H9 (cell line): ENCODE results near the gene RFTN2. TPM values are rescaled to one million over a fixed set of nuclear protein-coding genes. Genes with fewer than 3 reads are reported as not detected.
A peak's percentile ranks its signal among the peaks of the same experiment; 100 is the strongest.

Experiments
- DNase-seq: peaks from one replicate; pipeline ENCODE4 v3.0.0-alpha.2; 2017
- H2AFZ ChIP-seq: one replicate; pipeline ENCODE4 v1.6.1; 2013; ENCODE audit warnings: mild to moderate bottlenecking, low read length, control low read depth, moderate library complexity
- H2AK5ac ChIP-seq: 2 replicates; pipeline ENCODE4 v1.6.1; 2013; ENCODE audit warnings: low read length, control low read depth, mixed read lengths; ENCODE audit not compliant: insufficient read length
- H2BK120ac ChIP-seq: one replicate; pipeline ENCODE4 v1.6.1; 2013; ENCODE audit warnings: low read depth, mild to moderate bottlenecking, low read length, control low read depth, inconsistent platforms; ENCODE audit not compliant: poor library complexity, severe bottlenecking
- H2BK12ac ChIP-seq: 2 replicates; pipeline ENCODE4 v1.6.1; 2013; ENCODE audit warnings: low read length, control low read depth, mixed read lengths, low read depth; ENCODE audit not compliant: insufficient read length
- H2BK15ac ChIP-seq: 2 replicates; pipeline ENCODE4 v1.6.1; 2013; ENCODE audit warnings: low read depth, low read length, control low read depth
- H2BK20ac ChIP-seq: one replicate; pipeline ENCODE4 v1.6.1; 2013; ENCODE audit warnings: low read depth, mild to moderate bottlenecking, low read length, control low read depth, inconsistent platforms; ENCODE audit not compliant: poor library complexity, severe bottlenecking
- H2BK5ac ChIP-seq: 2 replicates; pipeline ENCODE4 v1.6.1; 2013; ENCODE audit warnings: low read length, control low read depth, mixed read lengths; ENCODE audit not compliant: insufficient read length
- H3K14ac ChIP-seq: 2 replicates; pipeline ENCODE4 v1.6.1; 2013; ENCODE audit warnings: low read length, control low read depth; ENCODE audit not compliant: insufficient read depth
- H3K18ac ChIP-seq: 2 replicates; pipeline ENCODE4 v1.6.1; 2013; ENCODE audit warnings: low read depth, mild to moderate bottlenecking, mixed read lengths, low read length, control low read depth; ENCODE audit not compliant: insufficient read length
- H3K23ac ChIP-seq: 2 replicates; pipeline ENCODE4 v1.6.1; 2013; ENCODE audit warnings: low read length, control low read depth, mixed read lengths, low read depth; ENCODE audit not compliant: insufficient read length
- H3K23me2 ChIP-seq: 2 replicates; pipeline ENCODE4 v1.6.1; 2013; ENCODE audit warnings: low read depth, mild to moderate bottlenecking, mixed read lengths, low read length, control low read depth; ENCODE audit not compliant: insufficient read length, poor library complexity, severe bottlenecking
- H3K27ac ChIP-seq: 2 replicates; pipeline ENCODE4 v1.5.1; 2013; ENCODE audit warnings: low read length, control low read depth, mixed read lengths, low read depth; ENCODE audit not compliant: insufficient read length
- H3K27me3 ChIP-seq: 2 replicates; pipeline ENCODE4 v1.6.1; 2013; ENCODE audit warnings: low read length, control low read depth, inconsistent platforms; ENCODE audit not compliant: insufficient read depth
- H3K4ac ChIP-seq: 2 replicates; pipeline ENCODE4 v1.6.1; 2013; ENCODE audit warnings: low read depth, mild to moderate bottlenecking, control low read depth, inconsistent platforms, low read length, moderate library complexity
- H3K4me1 ChIP-seq: 2 replicates; pipeline ENCODE4 v1.6.1; 2013; ENCODE audit warnings: low read length, control low read depth, inconsistent platforms; ENCODE audit not compliant: insufficient read depth
- H3K4me2 ChIP-seq: 2 replicates; pipeline ENCODE4 v1.6.1; 2013; ENCODE audit warnings: low read length, control low read depth, mixed read lengths; ENCODE audit not compliant: insufficient read length, insufficient read depth
- H3K56ac ChIP-seq: 2 replicates; pipeline ENCODE4 v1.6.1; 2013; ENCODE audit warnings: low read depth, mild to moderate bottlenecking, mixed read lengths, low read length, control low read depth; ENCODE audit not compliant: insufficient read length
- H3K79me1 ChIP-seq: 2 replicates; pipeline ENCODE4 v1.6.1; 2013; ENCODE audit warnings: low read depth, mild to moderate bottlenecking, moderate library complexity, low read length, control low read depth, inconsistent platforms; ENCODE audit not compliant: insufficient read depth, poor library complexity, severe bottlenecking
- H3K79me2 ChIP-seq: 2 replicates; pipeline ENCODE4 v1.6.1; 2013; ENCODE audit warnings: low read length, control low read depth, inconsistent platforms; ENCODE audit not compliant: insufficient read depth
- H3K9ac ChIP-seq: 2 replicates; pipeline ENCODE4 v1.6.1; 2013; ENCODE audit warnings: low read length, control low read depth, mixed read lengths; ENCODE audit not compliant: insufficient read length; ENCODE audit errors: extremely low read depth
- H3K9me3 ChIP-seq: one replicate; pipeline ENCODE4 v1.6.1; 2013; ENCODE audit warnings: low read depth, low read length, inconsistent platforms; ENCODE audit not compliant: control insufficient read depth
- H3T11ph ChIP-seq: one replicate; pipeline ENCODE4 v1.6.1; 2013; ENCODE audit warnings: mild to moderate bottlenecking, low read length, control low read depth, inconsistent platforms
- H4K20me1 ChIP-seq: one replicate; pipeline ENCODE4 v1.6.1; 2013; ENCODE audit not compliant: control insufficient read depth, insufficient read length, insufficient read depth
- H4K5ac ChIP-seq: 2 replicates; pipeline ENCODE4 v1.6.1; 2013; ENCODE audit warnings: low read depth, mild to moderate bottlenecking, mixed read lengths, low read length, control low read depth; ENCODE audit not compliant: insufficient read length
- H4K8ac ChIP-seq: replicated peaks from 2 replicates; pipeline ENCODE4 v1.6.1; 2013; ENCODE audit warnings: low read length, control low read depth, mixed read lengths, low read depth; ENCODE audit not compliant: insufficient read length
- H4K91ac ChIP-seq: 2 replicates; pipeline ENCODE4 v1.6.1; 2013; ENCODE audit warnings: low read depth, mild to moderate bottlenecking, moderate library complexity, mixed read lengths, low read length, control low read depth; ENCODE audit not compliant: insufficient read length
- H3K27ac Mint-ChIP-seq, 3 experiments: 2 replicates in 2 of 3; 3 replicates in 1 of 3; pipeline ENCODE4 v1.8.0; 2020 to 2021; ENCODE audit warnings: mixed read lengths in 3 of 3, mild to moderate bottlenecking in 1 of 3, moderate library complexity in 1 of 3
- H3K27me3 Mint-ChIP-seq: 2 replicates; pipeline ENCODE4 v1.8.0; 2021; ENCODE audit warnings: low read depth, mild to moderate bottlenecking, moderate library complexity, mixed read lengths
- H3K36me3 Mint-ChIP-seq, 3 experiments: 2 replicates in 2 of 3; 3 replicates in 1 of 3; pipeline ENCODE4 v1.8.0; 2020 to 2021; ENCODE audit warnings: low read depth in 3 of 3, mixed read lengths in 3 of 3; ENCODE audit not compliant: insufficient read depth in 1 of 3
- H3K4me1 Mint-ChIP-seq, 2 experiments: 2 replicates each; pipeline ENCODE4 v1.8.0; 2020; ENCODE audit warnings: mixed read lengths in 2 of 2
- H3K4me3 Mint-ChIP-seq, 2 experiments: 2 replicates in 1 of 2; 3 replicates in 1 of 2; pipeline ENCODE4 v1.8.0; 2020 to 2021; ENCODE audit warnings: mild to moderate bottlenecking in 2 of 2, mixed read lengths in 2 of 2, moderate library complexity in 1 of 2
- H3K9me3 Mint-ChIP-seq, 2 experiments: 2 replicates in 1 of 2; 3 replicates in 1 of 2; pipeline ENCODE4 v1.8.0; 2020; ENCODE audit warnings: mild to moderate bottlenecking in 2 of 2, mixed read lengths in 2 of 2, moderate library complexity in 1 of 2
- WGBS: extraction: QIAGEN DNeasy Blood & Tissue Kit; methylation state at CpG from one replicate; pipeline ENCODE4 v1.1.7; 2013; ENCODE audit warnings: missing lambda C conversion rate, low lambda C conversion rate, mixed read lengths; ENCODE audit not compliant: insufficient read length; ENCODE audit errors: extremely low coverage; 5-methylcytosine and 5-hydroxymethylcytosine counted together
- total RNA-seq: library from RNA; stranded (reverse); gene quantifications from 2 replicates; pipeline ENCODE4 v1.2.1, GENCODE V29; 2021
- TF ChIP-seq, protein P1 (sequence below): fragments of 200-600 bp; sonication (generic); conservative IDR thresholded peaks from 3 replicates; pipeline ENCODE4 v1.8.0; 2021; ENCODE audit warnings: antibody characterized with exemption, mild to moderate bottlenecking

The RFTN2 gene
- total RNA-seq, 1 experiment from 2014 or later, result 0.28 TPM

DNA sequence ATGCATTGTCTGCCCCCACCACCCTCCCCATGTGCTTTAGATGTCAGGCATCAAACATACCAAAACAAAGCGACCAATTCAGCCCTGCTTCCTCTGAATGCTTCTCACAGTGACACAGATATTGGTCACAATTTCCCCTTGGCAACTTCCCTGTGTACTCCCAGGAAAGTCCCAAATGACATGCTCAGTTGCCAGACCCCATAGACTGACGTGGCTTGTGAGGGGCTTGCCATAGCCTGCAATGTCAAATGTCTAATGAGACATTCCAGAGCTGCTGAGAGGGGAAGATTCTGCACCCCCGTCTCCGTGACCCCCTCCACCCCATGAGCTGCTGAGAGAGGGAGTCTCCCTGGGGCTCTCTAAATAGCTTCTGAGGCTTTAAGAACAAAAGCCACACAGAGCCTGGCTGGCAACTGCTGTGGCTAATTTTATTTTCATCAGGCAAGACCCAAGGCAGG, 47.3 kb downstream of the RFTN2 start:
- Histone ChIP-seq H4K20me1 (no peaks in the 10 kb centered on the region), H3K4me1 (no peaks in the 10 kb centered on the region; the same call in 1 of the 2 replicates), H3K4ac (no peak overlapping the region), H3K9me3 (no peaks in the 10 kb centered on the region), H2AK5ac (no peak overlapping the region), H3K79me1 (no peaks in the 10 kb centered on the region), H2BK15ac (no peak overlapping the region; the same call in 1 of the 2 replicates), H3K14ac (no peak overlapping the region), H2BK5ac (no peak overlapping the region), H3K4me2 (no peak overlapping the region), H3K79me2 (no peaks in the 10 kb centered on the region), H2AFZ (no peak overlapping the region), H3K23ac (no peak overlapping the region), H2BK12ac (no peak overlapping the region), H3K27ac (no peak overlapping the region), H2BK120ac (no peak overlapping the region), H3K23me2 (no peaks in the 10 kb centered on the region), H2BK20ac (no peak overlapping the region), H4K5ac (no peak overlapping the region), H3K27me3 (no peaks in the 10 kb centered on the region), H3K56ac (no peak overlapping the region), H3K18ac (no peak overlapping the region), H4K8ac (no peak overlapping the region), H4K91ac (no peak overlapping the region), H3K9ac (no peak overlapping the region), H3T11ph (no peak overlapping the region)
- H3K27ac Mint-ChIP-seq, result peak overlapping the region; percentile 28 to 85 (median 66); a peak in 4 of 7 replicates
- H3K4me1 Mint-ChIP-seq, result peaks cover 19 to 20% of the 10 kb centered on the region in 2 experiments
- H3K9me3 Mint-ChIP-seq, result peaks cover 0 to 8% of the 10 kb centered on the region in 2 experiments; a peak in 2 of 5 replicates
- no peaks in the 10 kb centered on the region; the same call in 1 of the 2 replicates for H3K27me3 Mint-ChIP-seq
- H3K36me3 Mint-ChIP-seq, result peaks cover 0 to 8% (median 0%) of the 10 kb centered on the region in 3 experiments; a peak in 3 of 7 replicates
- H3K4me3 Mint-ChIP-seq, result no peak overlapping the region
- no CpG with 5 or more reads among the region's 4 CpGs for WGBS
- no peak for DNase-seq
- TF ChIP-seq, protein P1, sequence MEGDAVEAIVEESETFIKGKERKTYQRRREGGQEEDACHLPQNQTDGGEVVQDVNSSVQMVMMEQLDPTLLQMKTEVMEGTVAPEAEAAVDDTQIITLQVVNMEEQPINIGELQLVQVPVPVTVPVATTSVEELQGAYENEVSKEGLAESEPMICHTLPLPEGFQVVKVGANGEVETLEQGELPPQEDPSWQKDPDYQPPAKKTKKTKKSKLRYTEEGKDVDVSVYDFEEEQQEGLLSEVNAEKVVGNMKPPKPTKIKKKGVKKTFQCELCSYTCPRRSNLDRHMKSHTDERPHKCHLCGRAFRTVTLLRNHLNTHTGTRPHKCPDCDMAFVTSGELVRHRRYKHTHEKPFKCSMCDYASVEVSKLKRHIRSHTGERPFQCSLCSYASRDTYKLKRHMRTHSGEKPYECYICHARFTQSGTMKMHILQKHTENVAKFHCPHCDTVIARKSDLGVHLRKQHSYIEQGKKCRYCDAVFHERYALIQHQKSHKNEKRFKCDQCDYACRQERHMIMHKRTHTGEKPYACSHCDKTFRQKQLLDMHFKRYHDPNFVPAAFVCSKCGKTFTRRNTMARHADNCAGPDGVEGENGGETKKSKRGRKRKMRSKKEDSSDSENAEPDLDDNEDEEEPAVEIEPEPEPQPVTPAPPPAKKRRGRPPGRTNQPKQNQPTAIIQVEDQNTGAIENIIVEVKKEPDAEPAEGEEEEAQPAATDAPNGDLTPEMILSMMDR, result no peak
